ENCODE results near the gene CPEB1.

CPEB1 gene

GRCh38 chr15:82647045-82647834 is at the start of gene CPEB1:
Gene CPEB1, minus strand, starts transcription at chr15:82647363. Its CDS starts 18,904 bp downstream, at chr15:82628459.
- in situ Hi-C loops (cut with HindIII; ENCODE audit: low sequenced_read_pairs), result no loop called here

DNA sequence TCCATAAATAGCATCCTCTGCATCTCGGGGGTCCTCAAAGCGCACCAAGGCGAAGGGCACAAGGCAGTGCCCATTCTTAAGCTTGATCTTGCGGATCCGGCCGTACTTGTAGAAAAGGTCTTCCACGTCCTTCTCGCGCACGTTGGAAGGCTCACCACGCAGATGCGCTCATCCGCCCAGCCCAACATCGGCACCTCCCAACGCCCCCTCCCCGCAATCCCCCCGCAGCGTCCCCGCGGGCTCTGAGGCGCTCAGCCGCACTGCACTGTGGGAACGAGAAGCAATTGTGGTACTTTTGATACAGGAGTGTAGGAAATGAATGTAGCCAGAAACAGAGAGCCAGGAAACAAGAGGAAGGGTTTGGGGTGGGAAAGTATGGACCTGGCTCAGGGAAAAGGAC is 45.0 kb upstream of the CPEB1 start:
- in situ Hi-C loops (cut with HindIII; ENCODE audit: low sequenced_read_pairs), result no loop called here

GRCh38 chr15:82689147-82689546 is 42.0 kb upstream of the CPEB1 start:
- in situ Hi-C loops (cut with HindIII; ENCODE audit: low sequenced_read_pairs), result no loop called here

DNA sequence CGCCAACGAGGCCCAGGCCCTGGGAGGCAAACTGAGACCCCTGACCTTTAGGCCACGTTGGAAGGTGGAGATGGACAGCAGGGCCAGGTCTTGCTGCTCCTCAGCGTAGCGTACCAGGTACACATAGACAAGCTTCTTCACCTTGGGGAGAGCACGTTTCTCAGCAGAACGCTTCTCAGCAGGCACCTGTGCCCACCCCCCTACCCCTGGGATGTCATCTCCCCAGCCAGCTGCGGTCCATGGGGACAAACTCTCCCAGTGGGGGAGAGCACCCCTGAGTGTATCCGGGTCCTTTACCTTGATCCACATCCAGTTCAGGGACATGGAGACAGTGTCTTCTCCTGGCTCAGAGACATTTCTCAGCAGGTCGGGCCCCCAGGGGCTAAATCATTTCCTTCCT is 41.5 kb upstream of the CPEB1 start:
- in situ Hi-C loops (cut with HindIII; ENCODE audit: low sequenced_read_pairs), result no loop called here

- in situ Hi-C loops (cut with HindIII; ENCODE audit: low sequenced_read_pairs), result no loop called here
These were observed 34.2 kb upstream of the CPEB1 start for GRCh38 chr15:82681371-82681770.

DNA sequence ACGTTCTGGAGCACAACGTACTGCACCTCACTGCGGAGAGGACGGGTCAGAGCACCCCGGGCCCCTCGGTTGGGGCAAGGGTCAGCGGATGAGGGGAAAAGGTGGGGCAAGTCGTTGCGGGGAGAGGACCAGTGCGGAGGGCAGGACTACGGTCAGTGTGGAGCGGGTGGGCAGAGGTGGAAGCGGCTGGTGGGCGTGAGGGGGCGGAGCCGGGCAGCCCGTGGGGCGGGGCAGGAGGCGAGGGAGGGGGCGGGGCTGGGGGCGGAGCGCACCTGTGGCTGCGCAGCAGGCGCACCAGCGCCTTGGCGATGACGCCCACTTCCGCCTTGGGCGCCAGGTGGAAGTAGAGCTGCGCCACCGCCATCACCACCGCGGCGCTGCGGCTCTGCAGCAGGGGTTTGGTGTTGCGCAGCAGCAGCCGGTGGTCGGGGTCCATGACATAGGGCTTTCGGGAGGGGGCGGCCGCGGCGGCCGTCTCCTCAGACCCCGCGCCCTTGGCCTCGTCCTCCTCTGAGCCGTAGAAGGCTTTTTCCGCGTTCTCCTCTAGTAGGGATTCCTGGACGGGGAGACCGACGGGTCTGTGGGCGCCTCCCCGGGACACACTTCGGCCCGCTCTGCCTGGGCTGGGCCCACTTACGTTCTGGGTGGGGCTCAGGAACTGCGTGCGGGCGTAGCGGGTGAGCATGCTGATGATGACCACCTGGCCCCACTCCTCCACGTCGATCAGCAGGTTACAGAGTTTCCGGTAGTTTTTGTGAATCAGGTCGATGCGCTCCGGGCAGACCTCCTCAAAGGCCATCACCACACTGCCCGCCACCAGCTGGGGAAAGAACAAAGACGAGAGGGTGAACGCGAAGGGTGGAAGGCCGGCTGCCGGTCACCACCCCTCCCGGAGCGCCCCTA is 33.3 kb upstream of the CPEB1 start:
- in situ Hi-C loops (cut with HindIII; ENCODE audit: low sequenced_read_pairs), result no loop called here

DNA sequence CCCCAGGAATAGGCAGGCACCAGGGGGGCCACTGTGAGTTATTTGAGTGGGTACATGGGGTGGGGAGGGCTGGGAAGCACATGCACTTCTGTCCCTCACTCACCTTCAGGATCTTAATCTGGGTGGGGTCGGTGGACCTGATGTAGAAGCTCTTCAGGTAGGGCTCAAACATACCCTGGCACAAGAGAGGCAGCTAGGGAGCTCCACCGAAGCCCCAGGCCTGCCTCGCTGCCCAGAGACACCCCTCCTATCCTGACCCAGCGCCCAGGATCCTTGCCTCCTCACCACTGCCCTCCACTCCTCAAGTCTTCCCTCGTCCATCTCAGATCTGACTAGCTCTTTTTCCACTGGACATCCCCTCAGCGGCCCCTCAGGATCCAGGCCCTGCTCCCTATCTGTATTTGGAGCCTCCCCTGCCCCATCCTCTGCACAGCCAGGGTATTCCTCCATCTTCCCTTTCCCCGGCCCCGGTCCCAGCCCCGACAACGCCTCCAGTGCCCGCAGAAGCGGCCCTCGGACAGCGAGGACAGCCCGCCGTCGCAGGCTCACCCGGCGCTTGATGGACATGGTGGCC is 32.5 kb upstream of the CPEB1 start:
- in situ Hi-C loops (cut with HindIII; ENCODE audit: low sequenced_read_pairs), result no loop called here

DNA sequence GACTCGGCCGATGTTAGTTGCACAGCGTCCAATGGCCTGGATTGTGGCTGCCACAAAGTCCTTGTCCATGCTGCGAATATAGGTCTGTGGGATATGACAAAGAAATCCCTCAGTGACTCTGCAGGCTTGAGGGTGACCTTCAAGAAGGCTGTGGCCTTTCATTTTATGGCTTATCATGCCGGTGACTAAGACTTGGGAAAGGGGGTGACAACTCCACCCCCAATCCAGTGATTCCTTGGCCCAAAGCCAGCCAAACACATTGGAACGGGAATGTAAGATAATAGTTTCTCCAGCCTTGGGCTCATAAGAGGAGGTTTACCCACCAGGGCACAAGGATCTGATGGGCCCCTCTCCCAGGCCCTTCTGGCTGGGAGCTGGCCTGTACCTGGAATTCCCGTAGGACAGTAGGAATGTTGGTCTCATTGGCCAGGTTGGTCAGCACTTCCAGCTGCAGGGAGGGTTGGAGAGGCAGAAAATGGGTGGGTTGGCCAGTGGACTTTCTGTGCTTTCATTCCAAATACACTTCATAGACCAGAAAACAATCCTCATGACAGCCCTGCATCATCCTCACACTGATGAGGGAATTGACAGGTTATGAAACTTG is 30.7 kb upstream of the CPEB1 start:
- in situ Hi-C loops (cut with HindIII; ENCODE audit: low sequenced_read_pairs), result no loop called here

- in situ Hi-C loops (cut with HindIII; ENCODE audit: low sequenced_read_pairs), result no loop called here
These were observed 27.7 kb upstream of the CPEB1 start for GRCh38 chr15:82674873-82675272.

DNA sequence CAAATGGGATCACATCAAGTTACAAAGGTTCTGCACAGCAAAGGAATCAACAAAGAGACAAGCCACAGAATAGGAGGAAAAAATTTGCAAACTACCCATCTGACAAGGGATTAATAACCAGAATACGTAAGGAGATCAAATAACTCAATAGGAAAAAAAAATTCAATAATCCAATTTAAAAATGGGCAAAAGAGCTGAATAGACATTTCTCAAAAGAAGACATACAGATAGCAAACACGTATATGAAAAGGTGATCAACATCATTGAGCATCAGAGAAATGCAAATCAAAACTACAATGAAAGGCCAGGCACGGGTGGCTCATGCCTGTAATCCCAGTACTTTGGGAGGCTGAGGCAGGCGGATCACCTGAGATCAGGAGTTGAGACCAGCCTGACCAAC is 23.5 kb upstream of the CPEB1 start:
- in situ Hi-C loops (cut with HindIII; ENCODE audit: low sequenced_read_pairs), result no loop called here

DNA sequence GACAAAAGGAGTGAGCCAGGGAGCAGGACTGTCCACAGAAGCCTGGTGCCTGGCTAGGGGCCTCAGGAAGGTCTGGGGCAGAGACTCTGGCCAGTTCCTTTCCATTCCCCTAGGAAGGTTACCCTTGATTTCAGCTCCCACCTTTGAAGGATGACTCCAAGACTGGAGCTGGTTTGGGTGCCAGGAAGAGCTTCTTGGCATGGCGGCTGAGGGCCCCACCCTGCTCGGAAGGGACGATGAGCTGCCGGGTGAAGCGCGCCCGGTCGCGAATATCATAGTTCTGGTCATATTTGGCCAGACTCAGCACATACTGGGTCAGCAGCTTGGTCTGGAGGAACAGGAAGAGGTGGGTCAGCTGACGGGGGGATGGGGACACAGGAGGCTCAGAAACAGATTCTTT is 19.4 kb upstream of the CPEB1 start:
- in situ Hi-C loops (cut with HindIII; ENCODE audit: low sequenced_read_pairs), result no loop called here

DNA sequence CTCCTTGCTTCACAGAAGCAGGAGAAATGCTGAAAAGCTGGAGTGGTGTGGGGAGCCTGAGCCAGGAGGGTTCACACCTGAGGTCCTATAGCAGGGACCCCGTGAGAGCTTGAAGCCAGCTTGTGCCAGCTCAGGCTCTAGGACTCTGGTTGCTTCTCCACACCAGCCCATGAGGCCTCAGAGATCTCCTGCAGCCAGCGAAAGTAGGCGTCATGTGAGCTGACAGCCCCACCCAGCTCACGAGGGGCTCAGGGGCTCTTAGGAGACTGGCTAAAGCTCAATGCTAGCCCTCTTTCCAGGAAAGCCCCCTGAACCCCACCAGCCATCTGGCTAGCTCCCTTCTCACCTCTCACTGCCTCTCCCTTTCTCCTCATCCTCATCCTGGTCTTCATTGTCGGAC is 16.9 kb upstream of the CPEB1 start:
- in situ Hi-C loops (cut with HindIII; ENCODE audit: low sequenced_read_pairs), result no loop called here

GRCh38 chr15:82663186-82663600 is 16.0 kb upstream of the CPEB1 start:
- in situ Hi-C loops (cut with HindIII; ENCODE audit: low sequenced_read_pairs), result no loop called here

DNA sequence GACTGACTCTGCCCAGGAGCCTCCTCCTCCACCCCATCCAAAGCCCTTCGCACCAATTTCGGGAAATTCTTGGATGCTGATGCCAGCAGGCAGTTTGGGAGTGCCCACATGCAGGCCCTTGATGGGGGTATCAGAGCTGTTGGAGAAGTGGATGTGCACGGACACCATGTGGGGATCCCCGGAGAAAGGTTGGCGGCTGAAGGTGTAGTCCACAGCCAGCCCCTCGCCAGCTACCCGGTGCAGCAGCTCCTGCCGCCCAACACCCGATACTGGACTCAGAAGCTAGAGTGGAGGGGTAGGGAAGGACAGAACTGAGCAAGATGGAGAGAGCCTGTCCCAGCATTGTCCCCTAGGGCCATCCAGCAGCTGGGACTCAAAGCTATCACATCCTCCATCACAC is 15.5 kb upstream of the CPEB1 start:
- in situ Hi-C loops (cut with HindIII; ENCODE audit: low sequenced_read_pairs), result no loop called here

GRCh38 chr15:82660378-82660777 is 13.2 kb upstream of the CPEB1 start:
- in situ Hi-C loops (cut with HindIII; ENCODE audit: low sequenced_read_pairs), result no loop called here

GRCh38 chr15:82656641-82657266 is 9.6 kb upstream of the CPEB1 start:
- in situ Hi-C loops (cut with HindIII; ENCODE audit: low sequenced_read_pairs), result no loop called here

DNA sequence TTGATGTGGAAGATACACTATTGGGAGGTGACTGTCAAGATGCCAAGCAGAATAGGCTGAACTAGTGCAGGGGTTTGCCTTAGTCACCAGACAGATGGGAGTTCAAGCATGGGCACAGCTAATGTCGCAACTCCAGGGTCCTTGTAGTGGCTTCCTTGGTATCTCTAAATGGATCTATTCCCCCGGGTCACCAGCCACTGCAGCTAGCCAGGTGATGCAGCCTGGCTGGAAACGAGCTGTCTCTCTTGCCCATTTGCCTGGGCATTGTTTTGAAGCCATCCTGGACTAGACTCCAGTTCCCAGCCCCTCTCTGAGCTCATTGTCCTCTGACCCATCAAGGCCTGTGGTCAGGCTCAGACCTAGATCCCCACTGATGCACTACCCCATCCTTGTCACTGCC is 8.4 kb upstream of the CPEB1 start:
- in situ Hi-C loops (cut with HindIII; ENCODE audit: low sequenced_read_pairs), result no loop called here

DNA sequence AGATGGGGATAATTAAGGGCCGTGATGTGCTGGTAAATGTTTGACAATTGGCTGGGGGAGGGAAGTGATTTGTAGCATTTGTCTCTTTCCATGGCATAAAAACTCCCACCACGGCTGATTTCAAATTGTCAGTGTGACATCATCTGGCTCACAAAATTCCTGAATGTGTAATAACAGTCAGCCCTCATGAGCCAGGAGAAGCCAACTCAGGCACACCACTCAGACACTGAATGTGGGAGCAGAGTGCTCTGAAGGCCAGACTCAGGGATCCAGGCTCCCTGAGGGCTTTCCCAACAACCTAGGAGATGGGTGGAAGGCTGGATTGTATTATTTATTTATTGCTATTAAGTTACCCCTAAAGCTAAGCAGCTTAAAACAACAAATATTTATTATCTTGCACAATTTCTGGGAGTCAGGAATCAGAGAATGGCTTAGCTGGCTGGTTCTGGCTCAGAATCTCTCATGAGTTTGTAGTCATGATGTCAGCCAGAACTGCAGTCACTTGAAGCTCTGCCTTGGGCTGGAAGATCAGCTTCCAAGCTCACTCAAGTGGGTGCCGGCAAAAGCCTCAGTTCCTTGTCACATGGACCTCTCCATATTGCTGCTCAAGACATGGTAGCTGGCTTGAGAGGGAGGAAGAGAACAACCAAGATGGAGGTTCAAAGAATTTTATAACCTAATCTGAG is 6.5 kb upstream of the CPEB1 start:
- in situ Hi-C loops (cut with HindIII; ENCODE audit: low sequenced_read_pairs), result no loop called here

- in situ Hi-C loops (cut with HindIII; ENCODE audit: low sequenced_read_pairs), result no loop called here
These were observed 4.5 kb upstream of the CPEB1 start for GRCh38 chr15:82651708-82652107.

DNA sequence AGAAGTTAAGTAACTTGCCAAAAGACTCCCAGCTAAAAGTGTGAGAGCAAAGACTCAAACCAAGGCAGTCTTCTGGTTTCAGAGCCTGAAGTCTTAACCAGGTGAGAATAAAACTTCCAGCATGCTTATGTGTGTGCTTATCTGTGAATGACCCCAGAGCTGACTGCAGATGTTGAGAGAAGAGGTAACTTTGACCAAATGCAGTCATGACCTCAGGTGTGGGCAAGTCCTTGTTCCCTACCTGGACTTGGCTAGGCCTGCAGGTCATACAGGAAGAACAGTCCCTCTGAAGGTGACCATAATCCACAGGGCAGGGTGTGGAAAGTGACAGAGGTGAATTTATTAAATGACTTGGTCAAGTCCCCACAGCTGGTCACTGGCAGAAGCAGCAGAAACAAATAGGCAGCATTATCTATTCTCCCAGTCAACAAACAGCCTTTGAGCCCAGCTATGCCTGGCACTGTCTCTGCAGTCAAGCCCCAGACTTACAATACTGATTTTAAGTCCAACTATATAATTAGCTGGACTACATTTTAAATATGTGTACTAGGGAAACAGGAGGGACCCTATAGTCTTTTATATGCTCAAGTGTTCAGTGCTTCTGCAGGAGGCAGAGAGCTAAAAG is 3.0 kb upstream of the CPEB1 start:
- in situ Hi-C loops (cut with HindIII; ENCODE audit: low sequenced_read_pairs), result no loop called here
